Pancreas (tissue), 10 donors: ENCODE measurements around the gene ELP4. TPM values are rescaled to one million over a fixed set of nuclear protein-coding genes. Genes with fewer than 3 reads are reported as not detected.

Source experiments
- ATAC-seq, 4 donors: fragments of 200-7000 bp; cut with Tn5 transposase; one replicate each; pipeline versions ENCODE4 v1.8.0 to v1.9.1; 2020; ENCODE audit warnings: mild to moderate bottlenecking in 4 of 4, moderate library complexity in 4 of 4
- DNase-seq, 6 donors: peaks; one replicate each; pipeline ENCODE4 v3.0.0-alpha.2; 2020
- FAIRE-seq: peaks from 2 replicates; lab custom pipeline; 2012; peaks lifted over from hg19 to GRCh38; lab: Jason Lieb, UNC
- H3K27ac ChIP-seq, 4 donors: fragments of 200-600 bp; sonication (generic); 1 replicate in 3 of 4; 2 replicates in 1 of 4; pipeline versions ENCODE4 v1.5.0 to v1.8.0; 2020
- H3K27me3 ChIP-seq, 4 donors: fragments of 200-600 bp; one replicate each; pipeline ENCODE4 v1.8.0; 2021
- H3K36me3 ChIP-seq, 3 donors: fragments of 200-600 bp; sonication (generic) in 1 of 3; one replicate each; pipeline versions ENCODE4 v1.5.0 to v1.8.0; 2020 to 2021
- H3K4me1 ChIP-seq, 3 donors: fragments of 200-600 bp; one replicate each; pipeline ENCODE4 v1.8.0; 2021
- H3K4me3 ChIP-seq, 4 donors: fragments of 200-600 bp; sonication (generic) in 2 of 4; one replicate each; pipeline versions ENCODE4 v1.5.0 to v1.8.0; 2020 to 2021
- H3K9me3 ChIP-seq, 4 donors: fragments of 200-600 bp; one replicate each; pipeline ENCODE4 v1.8.0; 2021
- CTCF ChIP-seq, 4 donors: fragments of 200-600 bp; sonication (generic) in 3 of 4; IDR thresholded peaks; one replicate each; pipeline versions ENCODE4 v1.5.0 to v1.8.0; 2021; ENCODE audit warnings: antibody characterized with exemption in 4 of 4
- WGBS, 2 donors: extraction: QIAGEN DNeasy Blood & Tissue Kit; methylation state at CpG; one replicate each; pipeline ENCODE4 v1.1.7; 2013; 5-methylcytosine and 5-hydroxymethylcytosine counted together
- intact Hi-C, 3 donors: fragments of 100-400 bp; cut with DNase I; formaldehyde crosslinking; loops; one replicate each; pipeline versions ENCODE4 v1.11.1 to v1.14.2; 2022
- polyA plus RNA-seq, 2 donors: library from polyadenylated mRNA; stranded (reverse); fragments of 200-250 nt; gene quantifications; one replicate each; pipeline ENCODE4 v1.2.3, GENCODE V29; 2013
- total RNA-seq, 6 donors: library from RNA; stranded (reverse); fragmentation: NEBNext Ultra II Directional in 4 of 6; extraction: Animal tissue kit (Norgen Biotek cat#: 25700) in 4 of 6; gene quantifications; one replicate each; pipeline versions ENCODE4 v1.2.1 to v1.2.4, GENCODE V29; 2021 to 2023
- donor health status: healthy with polysubstance abuse.
- donor health status: DM: no; HTN: no; CAD: no; lungs with moderate emphysema.
- donor health status: DM: no; HTN: no; CAD: no.
- donor health status: control.
- donor health status: control.
- donor health status: Bipolar disorder and iron deficiency.
- donor health status: DM: yes; HTN: yes; CAD: no.
- donor health status: DM: no; HTN: no; CAD: no.
- donor health status: DM: no; HTN: no; CAD: no.
- donor health status: DM: yes; HTN: yes; CAD: no.

ELP4 gene
- total and polyA plus RNA-seq, 8 donors = 8.7 to 13.2 (median 9.9) TPM

GRCh38 chr11:31601635-31602282 is 92.2 kb downstream of the ELP4 start:
- intact Hi-C loops = no loop called here
- FAIRE-seq (no peak), ATAC-seq (no peak), DNase-seq (no peak)
- no peaks in the 10 kb centered on the region for H3K27me3 ChIP-seq
- H3K4me1 ChIP-seq = no peaks in the 10 kb centered on the region
- H3K36me3 ChIP-seq = no peaks in the 10 kb centered on the region
- no peaks in the 10 kb centered on the region for H3K9me3 ChIP-seq
- no peak for TF ChIP-seq CTCF (IDR thresholded peaks at IDR 0.05)
- 95 to 97% methylated on average over 1 of the region's 1 CpG for WGBS, 2 donors
- H3K4me3 ChIP-seq = no peak overlapping the region
- H3K27ac ChIP-seq = no peak overlapping the region

GRCh38 chr11:31606893-31607292 is 97.3 kb downstream of the ELP4 start:
- ATAC-seq (no peak), FAIRE-seq (no peak), DNase-seq (no peak)
- TF ChIP-seq CTCF (IDR thresholded peaks at IDR 0.05) = no peak
- Histone ChIP-seq H3K36me3 (no peaks in the 10 kb centered on the region), H3K27ac (no peak overlapping the region), H3K4me3 (no peak overlapping the region), H3K27me3 (no peaks in the 10 kb centered on the region), H3K4me1 (no peaks in the 10 kb centered on the region), H3K9me3 (no peaks in the 10 kb centered on the region)
- intact Hi-C loops = no loop called here
- WGBS, 2 donors = 96 to 100% methylated on average over 2 of the region's 2 CpGs

GRCh38 chr11:31607914-31608313 is 98.3 kb downstream of the ELP4 start:
- Histone ChIP-seq H3K4me1 (no peaks in the 10 kb centered on the region), H3K27ac (no peak overlapping the region), H3K36me3 (no peaks in the 10 kb centered on the region), H3K4me3 (no peak overlapping the region), H3K27me3 (no peaks in the 10 kb centered on the region), H3K9me3 (no peaks in the 10 kb centered on the region)
- DNase-seq = no peak
- no peak for ATAC-seq
- intact Hi-C loops = no loop called here
- no peak for TF ChIP-seq CTCF (IDR thresholded peaks at IDR 0.05)
- WGBS, 2 donors = 94 to 97% methylated on average over 3 of the region's 3 CpGs
- FAIRE-seq = no peak

GRCh38 chr11:31608995-31609394 is 99.4 kb downstream of the ELP4 start:
- ATAC-seq = no peak
- FAIRE-seq = no peak
- intact Hi-C loops = no loop called here
- H3K36me3 ChIP-seq = no peaks in the 10 kb centered on the region
- no peak for TF ChIP-seq CTCF (IDR thresholded peaks at IDR 0.05)
- H3K4me1 ChIP-seq = no peaks in the 10 kb centered on the region
- no peak overlapping the region for H3K27ac ChIP-seq
- no peak overlapping the region for H3K4me3 ChIP-seq
- 92 to 96% methylated on average over 8 of the region's 8 CpGs for WGBS, 2 donors
- DNase-seq = no peak
- H3K27me3 ChIP-seq = no peaks in the 10 kb centered on the region
- no peaks in the 10 kb centered on the region for H3K9me3 ChIP-seq

- TF ChIP-seq CTCF (IDR thresholded peaks at IDR 0.05) = no peak
- Histone ChIP-seq H3K4me1 (no peaks in the 10 kb centered on the region), H3K36me3 (no peaks in the 10 kb centered on the region), H3K27ac (no peak overlapping the region), H3K9me3 (no peaks in the 10 kb centered on the region), H3K27me3 (no peaks in the 10 kb centered on the region), H3K4me3 (no peak overlapping the region)
- ATAC-seq = peak in 1 of 4 donors; percentile 62
- DNase-seq = no peak
- intact Hi-C loops = no loop called here
- FAIRE-seq = no peak
Observed at GRCh38 chr11:31610544-31610943, 101.0 kb downstream of the ELP4 start.
